SU-DHL-6 (cell line): ENCODE measurements around the gene PRAMEF4.
"Not testable (repeated sequence)": the region's sequence is repeated elsewhere in the genome, so short reads cannot be mapped to it uniquely, and the experiment has no call there.

ENCODE experiments used
- EZH2phosphoT487 ChIP-seq: fragments of 200-600 bp; sonication (generic), shearing (Covaris generic); conservative IDR thresholded peaks from 2 replicates; pipeline ENCODE4 v1.6.1; 2018; ENCODE audit warnings: mild to moderate bottlenecking, antibody characterized with exemption, low read length, moderate library complexity, mixed read lengths
- TF ChIP-seq, protein P1 (sequence below): fragments of 200-600 bp; sonication (generic); IDR thresholded peaks from one replicate; pipeline ENCODE4 v1.5.1; 2017; ENCODE audit warnings: antibody characterized with exemption, mild to moderate bottlenecking, low read length, moderate library complexity; ENCODE audit not compliant: insufficient read depth, poor library complexity, severe bottlenecking

DNA sequence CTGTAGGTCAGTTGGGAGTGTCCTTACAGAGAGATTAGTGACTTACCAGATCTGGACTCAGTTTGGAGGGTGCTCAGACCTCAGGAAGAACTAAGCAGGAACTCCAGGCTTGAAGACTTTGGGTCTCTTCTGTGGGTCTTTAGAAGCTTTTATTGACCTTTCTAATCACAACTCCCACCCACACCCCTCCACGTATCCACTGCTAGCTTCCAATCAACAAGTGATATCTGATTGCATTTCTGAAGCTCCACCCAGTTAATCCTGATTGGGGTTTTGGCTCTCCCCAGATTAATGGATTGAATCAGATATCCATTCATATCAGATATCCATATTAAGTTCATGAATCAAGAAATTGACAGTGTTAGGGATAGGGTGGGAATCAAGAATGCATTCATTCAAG lies 12.2 kb upstream of the PRAMEF4 start, which contains the start of gene PRAMEF10:
- TF ChIP-seq, protein P1, sequence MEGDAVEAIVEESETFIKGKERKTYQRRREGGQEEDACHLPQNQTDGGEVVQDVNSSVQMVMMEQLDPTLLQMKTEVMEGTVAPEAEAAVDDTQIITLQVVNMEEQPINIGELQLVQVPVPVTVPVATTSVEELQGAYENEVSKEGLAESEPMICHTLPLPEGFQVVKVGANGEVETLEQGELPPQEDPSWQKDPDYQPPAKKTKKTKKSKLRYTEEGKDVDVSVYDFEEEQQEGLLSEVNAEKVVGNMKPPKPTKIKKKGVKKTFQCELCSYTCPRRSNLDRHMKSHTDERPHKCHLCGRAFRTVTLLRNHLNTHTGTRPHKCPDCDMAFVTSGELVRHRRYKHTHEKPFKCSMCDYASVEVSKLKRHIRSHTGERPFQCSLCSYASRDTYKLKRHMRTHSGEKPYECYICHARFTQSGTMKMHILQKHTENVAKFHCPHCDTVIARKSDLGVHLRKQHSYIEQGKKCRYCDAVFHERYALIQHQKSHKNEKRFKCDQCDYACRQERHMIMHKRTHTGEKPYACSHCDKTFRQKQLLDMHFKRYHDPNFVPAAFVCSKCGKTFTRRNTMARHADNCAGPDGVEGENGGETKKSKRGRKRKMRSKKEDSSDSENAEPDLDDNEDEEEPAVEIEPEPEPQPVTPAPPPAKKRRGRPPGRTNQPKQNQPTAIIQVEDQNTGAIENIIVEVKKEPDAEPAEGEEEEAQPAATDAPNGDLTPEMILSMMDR = not testable (repeated sequence)
- not testable (repeated sequence) for TF ChIP-seq EZH2phosphoT487
